Trophoblast cell (in vitro differentiated cells and primary cell): ENCODE results near the gene SNX25.

ENCODE experiments used
- DNase-seq, 2 donors: peaks; one replicate each; pipeline ENCODE4 v3.0.0-alpha.2; 2016
- H2AFZ ChIP-seq: 2 replicates; pipeline ENCODE4 v1.6.1; 2013; ENCODE audit warnings: low read length, moderate library complexity, mild to moderate bottlenecking; ENCODE audit not compliant: insufficient read depth, poor library complexity
- H2AK5ac ChIP-seq: 2 replicates; pipeline ENCODE4 v1.6.1; 2013; ENCODE audit warnings: mild to moderate bottlenecking, low read length
- H2BK120ac ChIP-seq: 2 replicates; pipeline ENCODE4 v1.6.1; 2013; ENCODE audit warnings: low read length, mild to moderate bottlenecking, moderate library complexity; ENCODE audit not compliant: insufficient read depth, poor library complexity
- H2BK12ac ChIP-seq: 2 replicates; pipeline ENCODE4 v1.6.1; 2013; ENCODE audit warnings: mild to moderate bottlenecking, low read length, moderate library complexity
- H2BK5ac ChIP-seq: 2 replicates; pipeline ENCODE4 v1.6.1; 2013; ENCODE audit warnings: low read length, low read depth, moderate library complexity, mild to moderate bottlenecking; ENCODE audit not compliant: poor library complexity
- H3K14ac ChIP-seq: 2 replicates; pipeline ENCODE4 v1.6.1; 2013; ENCODE audit warnings: mild to moderate bottlenecking, low read length
- H3K18ac ChIP-seq: 2 replicates; pipeline ENCODE4 v1.6.1; 2013; ENCODE audit warnings: mild to moderate bottlenecking, low read length
- H3K23ac ChIP-seq: 2 replicates; pipeline ENCODE4 v1.6.1; 2013; ENCODE audit warnings: low read length
- H3K27ac ChIP-seq: 2 replicates; pipeline ENCODE4 v1.5.1; 2013; ENCODE audit warnings: low read depth, mild to moderate bottlenecking, inconsistent platforms, low read length, moderate library complexity
- H3K27me3 ChIP-seq: 2 replicates; pipeline ENCODE4 v1.6.1; 2013; ENCODE audit warnings: inconsistent platforms, mild to moderate bottlenecking, low read length, moderate library complexity; ENCODE audit not compliant: insufficient read depth
- H3K36me3 ChIP-seq, 2 experiments: 1 replicate in 1 of 2; 2 replicates in 1 of 2; pipeline ENCODE4 v1.6.1; 2013; ENCODE audit warnings: low read length in 2 of 2, mild to moderate bottlenecking in 2 of 2, moderate library complexity in 1 of 2; ENCODE audit not compliant: insufficient read depth in 2 of 2, control insufficient read depth in 1 of 2
- H3K4ac ChIP-seq: 2 replicates; pipeline ENCODE4 v1.6.1; 2013; ENCODE audit warnings: low read depth, mild to moderate bottlenecking, low read length, moderate library complexity
- H3K4me1 ChIP-seq, 2 experiments: 1 replicate in 1 of 2; 2 replicates in 1 of 2; pipeline ENCODE4 v1.6.1; 2013; ENCODE audit warnings: low read length in 2 of 2, mild to moderate bottlenecking in 2 of 2, moderate library complexity in 1 of 2; ENCODE audit not compliant: insufficient read depth in 2 of 2, control insufficient read depth in 1 of 2
- H3K4me2 ChIP-seq: 2 replicates; pipeline ENCODE4 v1.6.1; 2013; ENCODE audit warnings: inconsistent platforms, mild to moderate bottlenecking, low read length, moderate library complexity
- H3K4me3 ChIP-seq: 2 replicates; pipeline ENCODE4 v1.5.1; 2013; ENCODE audit warnings: mild to moderate bottlenecking, low read depth, low read length, inconsistent platforms
- H3K79me1 ChIP-seq: one replicate; pipeline ENCODE4 v1.6.1; 2013; ENCODE audit warnings: low read length
- H3K79me2 ChIP-seq: 2 replicates; pipeline ENCODE4 v1.6.1; 2013; ENCODE audit warnings: low read length, mild to moderate bottlenecking; ENCODE audit not compliant: control insufficient read depth, insufficient read depth, poor library complexity
- H3K9ac ChIP-seq: 2 replicates; pipeline ENCODE4 v1.6.1; 2013; ENCODE audit warnings: mild to moderate bottlenecking, low read length
- H3K9me3 ChIP-seq: 2 replicates; pipeline ENCODE4 v1.6.1; 2013; ENCODE audit warnings: low read depth, mild to moderate bottlenecking, control low read depth, inconsistent platforms, low read length; ENCODE audit not compliant: insufficient read depth
- H4K12ac ChIP-seq: 2 replicates; pipeline ENCODE4 v1.6.1; 2013; ENCODE audit warnings: low read depth, mild to moderate bottlenecking, low read length, moderate library complexity
- H4K8ac ChIP-seq: 2 replicates; pipeline ENCODE4 v1.6.1; 2013; ENCODE audit warnings: low read depth, mild to moderate bottlenecking, low read length, moderate library complexity
- H4K91ac ChIP-seq: one replicate; pipeline ENCODE4 v1.6.1; 2013; ENCODE audit warnings: low read depth, mild to moderate bottlenecking, low read length, moderate library complexity
- WGBS: extraction: QIAGEN DNeasy Blood & Tissue Kit; methylation state at CpG from one replicate; pipeline ENCODE4 v1.1.7; 2013; ENCODE audit warnings: missing lambda C conversion rate; ENCODE audit not compliant: insufficient read length, insufficient coverage; ENCODE audit errors: extremely low coverage; 5-methylcytosine and 5-hydroxymethylcytosine counted together

SNX25 gene

DNA sequence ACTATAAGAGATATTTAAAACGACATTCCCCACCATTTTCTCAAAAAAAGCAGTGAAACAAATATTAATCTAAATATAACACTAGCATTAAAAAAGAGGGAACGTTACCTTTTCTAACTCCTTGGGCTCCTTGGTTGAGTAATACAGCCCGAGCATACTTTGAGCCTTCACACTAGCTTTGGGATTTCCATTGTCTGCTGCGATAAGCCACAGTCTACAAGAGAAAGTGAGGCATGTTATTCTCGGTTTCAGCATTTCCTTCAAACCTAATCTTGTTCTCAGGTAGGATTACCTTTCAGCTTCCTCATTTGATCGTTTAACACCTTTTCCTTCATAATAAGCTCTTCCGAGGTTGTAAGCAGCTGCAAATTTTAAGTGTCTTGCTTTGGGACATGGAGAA is 164.6 kb downstream of the SNX25 start:
- WGBS = no CpG with 5 or more reads among the region's 7 CpGs
- no peaks in the 10 kb centered on the region for H3K79me1 ChIP-seq
- DNase-seq = no peak
- no peak overlapping the region for H4K91ac ChIP-seq
- no peak overlapping the region for H3K27ac ChIP-seq
- H3K36me3 ChIP-seq = peaks cover 5 to 7% of the 10 kb centered on the region in 2 experiments
- no peak overlapping the region for H2AK5ac ChIP-seq
- H3K9ac ChIP-seq = no peak overlapping the region
- peaks cover 2% of the 10 kb centered on the region for H3K9me3 ChIP-seq
- no peak overlapping the region for H3K23ac ChIP-seq
- H3K4me2 ChIP-seq = no peak overlapping the region
- no peak overlapping the region for H2AFZ ChIP-seq
- no peak overlapping the region for H2BK5ac ChIP-seq
- H2BK120ac ChIP-seq = no peak overlapping the region
- H3K4me1 ChIP-seq = no peaks in the 10 kb centered on the region
- H3K14ac ChIP-seq = no peak overlapping the region
- no peak overlapping the region for H3K18ac ChIP-seq
- H4K8ac ChIP-seq = no peak overlapping the region
- no peaks in the 10 kb centered on the region for H3K79me2 ChIP-seq
- H3K4ac ChIP-seq = no peak overlapping the region
- no peak overlapping the region for H4K12ac ChIP-seq
- H3K27me3 ChIP-seq = no peaks in the 10 kb centered on the region
- no peak overlapping the region for H2BK12ac ChIP-seq
- H3K4me3 ChIP-seq = no peak overlapping the region

DNA sequence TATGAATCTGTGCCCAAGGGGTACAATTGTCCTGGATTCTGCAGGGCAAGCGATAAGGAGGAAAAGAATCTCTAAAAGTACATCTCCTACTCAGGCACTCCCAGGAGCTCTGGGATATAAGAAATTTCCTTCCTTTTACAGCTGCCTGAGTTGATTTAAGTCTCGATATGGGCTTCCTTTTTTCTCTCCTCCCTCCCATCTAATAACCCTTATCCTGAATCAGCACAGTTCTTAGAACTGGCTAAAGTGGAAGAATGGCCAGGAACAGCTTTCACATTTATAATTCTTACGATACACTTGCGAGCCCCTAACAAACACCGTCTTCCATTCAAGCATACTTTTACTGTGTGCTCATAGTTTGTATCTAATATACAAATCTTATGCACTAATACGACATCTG is 165.2 kb downstream of the SNX25 start:
- Histone ChIP-seq H3K14ac (no peak overlapping the region), H2BK5ac (no peak overlapping the region), H3K27ac (no peak overlapping the region), H3K27me3 (no peaks in the 10 kb centered on the region), H2AFZ (no peak overlapping the region), H2AK5ac (no peak overlapping the region), H4K91ac (no peak overlapping the region), H3K23ac (no peak overlapping the region), H3K36me3 (peaks cover 5 to 7% of the 10 kb centered on the region in 2 experiments), H3K4ac (no peak overlapping the region), H3K18ac (no peak overlapping the region), H3K9me3 (peaks cover 2% of the 10 kb centered on the region), H3K79me1 (no peaks in the 10 kb centered on the region), H4K8ac (no peak overlapping the region), H3K4me3 (no peak overlapping the region), H4K12ac (no peak overlapping the region), H2BK120ac (no peak overlapping the region), H2BK12ac (no peak overlapping the region), H3K4me2 (no peak overlapping the region), H3K79me2 (no peaks in the 10 kb centered on the region), H3K4me1 (no peaks in the 10 kb centered on the region), H3K9ac (no peak overlapping the region)
- no CpG with 5 or more reads among the region's 6 CpGs for WGBS
- DNase-seq = no peak

DNA sequence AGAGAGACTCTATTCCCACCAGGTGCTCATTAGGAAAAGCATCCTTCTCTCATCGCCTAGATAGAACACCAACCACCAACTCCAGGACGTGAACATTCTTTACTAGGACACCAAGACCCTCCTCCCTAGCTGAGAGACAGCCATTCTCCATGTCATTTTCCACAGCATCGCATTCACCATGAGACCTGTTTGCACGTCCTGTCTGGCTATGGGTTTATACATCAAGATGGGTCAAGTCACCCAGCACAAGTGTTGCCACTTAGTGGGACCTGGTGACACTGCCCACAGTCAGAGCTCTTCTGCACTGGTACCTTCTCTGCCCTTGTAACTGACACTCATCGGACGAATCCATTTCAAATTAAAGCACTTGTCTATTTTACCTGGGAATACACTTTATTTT is 168.9 kb downstream of the SNX25 start:
- Histone ChIP-seq H2BK5ac (no peak overlapping the region), H3K36me3 (peaks cover 0 to 5% of the 10 kb centered on the region in 2 experiments), H3K79me1 (no peaks in the 10 kb centered on the region), H2AFZ (no peak overlapping the region), H3K18ac (no peak overlapping the region), H3K4ac (no peak overlapping the region), H3K9ac (no peak overlapping the region), H2AK5ac (no peak overlapping the region), H2BK12ac (no peak overlapping the region), H3K4me3 (no peak overlapping the region), H3K4me1 (peaks cover 0 to under 1% of the 10 kb centered on the region in 2 experiments), H2BK120ac (no peak overlapping the region), H3K23ac (no peak overlapping the region), H4K12ac (no peak overlapping the region), H3K4me2 (no peak overlapping the region), H3K27me3 (no peaks in the 10 kb centered on the region), H4K8ac (no peak overlapping the region), H3K14ac (no peak overlapping the region), H3K79me2 (no peaks in the 10 kb centered on the region), H3K27ac (no peak overlapping the region), H4K91ac (no peak overlapping the region), H3K9me3 (peaks cover 2% of the 10 kb centered on the region)
- no peak for DNase-seq
- WGBS = no CpG with 5 or more reads among the region's 6 CpGs

- Histone ChIP-seq H3K27me3 (no peaks in the 10 kb centered on the region), H2AFZ (no peak overlapping the region), H3K4me2 (no peak overlapping the region), H2BK5ac (no peak overlapping the region), H3K18ac (no peak overlapping the region), H4K8ac (no peak overlapping the region), H2BK120ac (no peak overlapping the region), H4K91ac (no peak overlapping the region), H3K79me2 (no peaks in the 10 kb centered on the region), H3K14ac (no peak overlapping the region), H3K36me3 (peaks cover 0 to 5% of the 10 kb centered on the region in 2 experiments), H3K4me1 (peaks cover 0 to 2% of the 10 kb centered on the region in 2 experiments), H4K12ac (no peak overlapping the region), H2AK5ac (no peak overlapping the region), H3K9ac (no peak overlapping the region), H2BK12ac (no peak overlapping the region), H3K9me3 (peaks cover 2% of the 10 kb centered on the region), H3K4ac (no peak overlapping the region), H3K23ac (no peak overlapping the region), H3K27ac (no peak overlapping the region), H3K79me1 (no peaks in the 10 kb centered on the region), H3K4me3 (no peak overlapping the region)
- no peak for DNase-seq
- no CpG with 5 or more reads among the region's 13 CpGs for WGBS
Observed at GRCh38 chr4:185379326-185380295, 170.2 kb downstream of the SNX25 start.
